Measurements from ENCODE around the gene MAZ.

DNA sequence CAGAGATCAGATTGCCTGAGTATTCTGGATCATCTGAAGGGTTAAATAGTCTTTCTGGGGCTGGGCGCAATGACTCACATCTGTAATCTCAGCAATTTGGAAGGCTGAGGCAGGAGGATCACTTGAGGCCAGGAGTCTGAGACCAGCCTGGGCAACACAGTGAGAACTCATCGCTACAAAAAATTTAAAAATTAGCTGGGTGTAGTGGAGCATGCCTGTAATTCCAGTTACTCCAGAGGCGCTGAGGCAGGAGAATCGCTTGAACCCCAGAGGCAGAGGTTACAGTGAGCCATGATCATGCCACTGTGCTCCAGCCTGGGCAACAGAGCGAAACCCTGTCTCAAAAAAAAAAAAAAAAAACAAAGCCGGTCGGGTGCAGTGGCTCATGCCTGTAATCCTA is 29.6 kb downstream of the MAZ start:
- TF ChIP-seq, protein P1, sequence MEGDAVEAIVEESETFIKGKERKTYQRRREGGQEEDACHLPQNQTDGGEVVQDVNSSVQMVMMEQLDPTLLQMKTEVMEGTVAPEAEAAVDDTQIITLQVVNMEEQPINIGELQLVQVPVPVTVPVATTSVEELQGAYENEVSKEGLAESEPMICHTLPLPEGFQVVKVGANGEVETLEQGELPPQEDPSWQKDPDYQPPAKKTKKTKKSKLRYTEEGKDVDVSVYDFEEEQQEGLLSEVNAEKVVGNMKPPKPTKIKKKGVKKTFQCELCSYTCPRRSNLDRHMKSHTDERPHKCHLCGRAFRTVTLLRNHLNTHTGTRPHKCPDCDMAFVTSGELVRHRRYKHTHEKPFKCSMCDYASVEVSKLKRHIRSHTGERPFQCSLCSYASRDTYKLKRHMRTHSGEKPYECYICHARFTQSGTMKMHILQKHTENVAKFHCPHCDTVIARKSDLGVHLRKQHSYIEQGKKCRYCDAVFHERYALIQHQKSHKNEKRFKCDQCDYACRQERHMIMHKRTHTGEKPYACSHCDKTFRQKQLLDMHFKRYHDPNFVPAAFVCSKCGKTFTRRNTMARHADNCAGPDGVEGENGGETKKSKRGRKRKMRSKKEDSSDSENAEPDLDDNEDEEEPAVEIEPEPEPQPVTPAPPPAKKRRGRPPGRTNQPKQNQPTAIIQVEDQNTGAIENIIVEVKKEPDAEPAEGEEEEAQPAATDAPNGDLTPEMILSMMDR (IDR thresholded peaks at IDR 0.05): no peak
- no peak for TF ChIP-seq POLR2A (IDR thresholded peaks at IDR 0.05)

All from thyroid gland (tissue), 4 donors.